HG02981 (cell line): ENCODE results near the gene IL1F10.

Experiments used
- ATAC-seq: cut with Tn5 transposase; IDR thresholded peaks from one replicate; pipeline ENCODE4 v1.9.1; 2021; ENCODE audit warnings: mild to moderate bottlenecking, moderate library complexity; ENCODE audit not compliant: unreplicated experiment

The IL1F10 gene

DNA sequence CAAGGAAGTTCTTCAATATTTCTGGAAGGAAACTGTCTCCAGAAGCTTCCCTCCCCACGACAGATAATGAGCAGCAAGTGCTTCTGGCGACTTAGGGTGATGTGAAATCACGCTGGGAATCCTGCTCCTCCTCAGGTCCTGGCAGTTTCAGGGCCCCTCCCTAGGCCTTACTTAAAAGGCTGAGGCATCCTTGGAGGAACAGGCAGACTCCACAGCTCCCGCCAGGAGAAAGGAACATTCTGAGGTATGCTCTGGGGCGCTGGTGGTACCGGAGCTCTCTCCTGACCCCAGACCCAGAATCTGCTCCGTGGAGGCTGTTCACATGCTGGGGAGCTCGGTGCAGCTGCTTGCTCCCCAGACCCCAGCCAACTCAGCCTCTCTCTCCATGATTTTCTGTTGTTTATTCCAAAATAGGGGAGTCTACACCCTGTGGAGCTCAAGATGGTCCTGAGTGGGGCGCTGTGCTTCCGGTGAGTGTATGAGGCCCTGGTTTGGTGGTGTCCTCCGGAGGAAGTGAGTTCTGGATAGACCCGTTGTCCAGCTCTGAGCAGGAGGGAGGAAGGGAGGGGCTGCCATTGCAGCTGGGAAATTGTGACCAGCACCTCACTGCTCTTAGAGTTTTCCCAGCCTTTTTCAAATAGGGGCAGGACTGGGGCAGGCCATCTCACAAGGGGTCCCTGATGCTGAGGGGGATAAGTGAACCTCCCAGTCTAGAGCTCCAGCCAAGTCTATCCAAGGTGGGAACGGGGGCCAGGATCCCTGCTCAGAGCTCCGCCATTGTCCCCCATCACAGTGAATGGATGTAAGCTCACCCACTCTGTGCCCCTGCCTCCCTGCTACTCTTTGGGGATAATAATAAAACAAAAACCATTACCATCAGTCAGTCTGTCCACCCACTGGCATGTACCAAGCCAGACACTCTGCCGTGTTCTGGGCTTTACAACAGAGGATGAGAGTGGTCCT lies 8.5 kb upstream of the IL1F10 start, which contains the start of gene IL36RN:
IL36RN (plus strand) TSS at position 201 of the 963 bp plus-strand sequence; CDS start at position 442, 241 bp downstream.
- ATAC-seq, result no peak

DNA sequence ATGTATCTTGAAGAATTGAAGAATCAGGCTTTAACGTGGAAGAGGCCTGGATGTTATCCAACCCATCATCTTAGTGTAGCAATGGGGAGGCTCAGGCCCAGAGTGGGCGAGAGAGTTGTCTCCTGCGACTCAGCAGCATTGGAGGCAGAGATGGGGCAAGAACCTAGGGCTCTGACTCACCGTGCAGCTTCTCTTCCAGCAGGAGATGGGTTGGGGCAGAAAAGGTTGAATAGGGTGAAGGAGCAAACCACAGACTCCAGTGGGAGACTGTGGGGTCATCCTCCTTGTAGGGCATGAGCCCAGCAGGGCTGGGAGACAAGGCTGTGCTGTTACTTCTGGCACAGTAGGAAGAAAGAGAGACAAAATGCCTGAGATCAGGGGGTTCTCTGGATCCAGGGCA lies 7.4 kb upstream of the IL1F10 start:
- no peak for ATAC-seq

GRCh38 chr2:113060796-113061195 lies 7.0 kb upstream of the IL1F10 start:
- ATAC-seq, result no peak

DNA sequence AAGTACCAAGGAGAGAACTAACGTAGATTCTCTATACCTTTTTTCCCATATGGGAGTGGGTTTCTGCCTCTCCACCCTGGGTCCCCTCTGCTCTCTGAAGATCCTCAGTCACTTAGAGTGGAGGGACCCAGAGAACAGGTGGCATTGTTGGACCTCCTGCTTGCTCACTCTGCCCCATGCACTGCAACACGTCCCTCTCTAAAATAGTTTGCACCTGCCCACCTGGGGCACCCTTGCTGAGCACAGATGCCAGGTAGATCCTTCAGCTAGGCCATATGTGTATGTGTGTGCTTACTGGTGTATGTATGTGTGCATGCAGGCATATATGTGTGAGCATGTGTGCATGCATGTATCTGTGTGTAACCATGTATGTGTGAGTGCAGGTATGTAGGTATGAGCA lies 6.5 kb upstream of the IL1F10 start:
- ATAC-seq, result no peak

GRCh38 chr2:113061896-113062770 lies 5.6 kb upstream of the IL1F10 start:
- no peak for ATAC-seq

DNA sequence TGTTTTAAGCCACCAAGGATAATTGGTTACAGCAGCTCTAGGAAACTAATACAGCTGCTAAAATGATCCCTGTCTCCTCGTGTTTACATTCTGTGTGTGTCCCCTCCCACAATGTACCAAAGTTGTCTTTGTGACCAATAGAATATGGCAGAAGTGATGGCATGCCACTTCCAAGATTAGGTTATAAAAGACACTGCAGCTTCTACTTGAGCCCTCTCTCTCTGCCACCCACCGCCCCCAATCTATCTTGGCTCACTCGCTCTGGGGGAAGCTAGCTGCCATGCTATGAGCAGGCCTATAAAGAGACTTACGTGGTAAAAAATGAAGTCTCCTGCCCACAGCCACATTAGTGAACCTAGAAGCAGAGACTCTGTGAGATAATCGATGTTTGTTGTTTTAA lies 3.5 kb upstream of the IL1F10 start:
- no peak for ATAC-seq

- no peak for ATAC-seq
Measured at GRCh38 chr2:113064898-113065297, 2.9 kb upstream of the IL1F10 start.

GRCh38 chr2:113068249-113068648 lies 479 bp downstream of the IL1F10 start:
- no peak for ATAC-seq

- ATAC-seq, result no peak
Measured at GRCh38 chr2:113068706-113069485, 1.1 kb downstream of the IL1F10 start.

- no peak for ATAC-seq
Measured at GRCh38 chr2:113069676-113070605, 2.2 kb downstream of the IL1F10 start.

- ATAC-seq, result no peak
Measured at GRCh38 chr2:113070606-113070975, 2.8 kb downstream of the IL1F10 start.

DNA sequence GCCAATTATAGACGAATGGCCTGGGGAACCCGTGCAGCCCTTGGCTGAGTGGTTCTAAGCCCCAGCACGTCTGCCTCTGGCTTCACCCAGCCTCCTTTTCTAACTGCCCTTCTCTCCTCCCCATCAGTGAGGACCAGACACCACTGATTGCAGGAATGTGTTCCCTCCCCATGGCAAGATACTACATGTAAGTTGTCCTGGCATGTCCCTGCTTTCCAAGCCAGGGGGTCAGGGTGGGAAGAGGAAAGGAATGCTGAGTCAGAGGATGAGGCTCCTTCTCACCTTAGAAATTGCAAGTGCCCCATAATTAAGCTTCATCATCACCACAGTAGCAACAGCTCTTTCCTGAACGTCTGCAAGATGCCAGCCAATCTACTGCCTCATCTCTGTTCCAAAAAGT lies 4.8 kb downstream of the IL1F10 start:
- no peak for ATAC-seq

DNA sequence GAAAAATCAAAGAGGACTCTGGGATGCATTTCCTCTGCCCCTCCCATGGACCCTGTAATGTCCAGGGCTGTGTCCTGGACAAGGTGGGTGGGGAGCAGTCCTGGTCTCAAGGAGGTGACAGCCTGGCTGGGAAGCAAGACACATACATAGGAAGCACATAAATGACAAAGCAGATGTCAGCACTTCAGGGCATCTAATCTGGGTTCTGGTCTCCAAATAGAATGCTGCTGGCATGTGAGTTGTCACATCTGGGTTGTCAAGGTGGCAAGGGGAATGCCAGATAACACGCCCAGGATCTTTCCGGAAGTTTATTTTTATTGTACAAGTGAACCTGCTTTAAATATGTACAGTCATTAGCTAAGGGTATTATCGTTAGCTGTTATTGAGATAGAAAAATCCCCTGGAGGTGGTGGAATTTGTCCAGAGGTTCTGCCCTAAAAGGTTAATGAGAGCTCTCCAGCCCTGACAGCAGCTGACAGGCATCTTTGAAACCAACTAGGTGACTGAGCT lies 5.6 kb downstream of the IL1F10 start:
- no peak for ATAC-seq

GRCh38 chr2:113075030-113075429 lies 7.3 kb downstream of the IL1F10 start:
- no peak for ATAC-seq

- no peak for ATAC-seq
Measured at GRCh38 chr2:113075600-113075999, 7.8 kb downstream of the IL1F10 start.

DNA sequence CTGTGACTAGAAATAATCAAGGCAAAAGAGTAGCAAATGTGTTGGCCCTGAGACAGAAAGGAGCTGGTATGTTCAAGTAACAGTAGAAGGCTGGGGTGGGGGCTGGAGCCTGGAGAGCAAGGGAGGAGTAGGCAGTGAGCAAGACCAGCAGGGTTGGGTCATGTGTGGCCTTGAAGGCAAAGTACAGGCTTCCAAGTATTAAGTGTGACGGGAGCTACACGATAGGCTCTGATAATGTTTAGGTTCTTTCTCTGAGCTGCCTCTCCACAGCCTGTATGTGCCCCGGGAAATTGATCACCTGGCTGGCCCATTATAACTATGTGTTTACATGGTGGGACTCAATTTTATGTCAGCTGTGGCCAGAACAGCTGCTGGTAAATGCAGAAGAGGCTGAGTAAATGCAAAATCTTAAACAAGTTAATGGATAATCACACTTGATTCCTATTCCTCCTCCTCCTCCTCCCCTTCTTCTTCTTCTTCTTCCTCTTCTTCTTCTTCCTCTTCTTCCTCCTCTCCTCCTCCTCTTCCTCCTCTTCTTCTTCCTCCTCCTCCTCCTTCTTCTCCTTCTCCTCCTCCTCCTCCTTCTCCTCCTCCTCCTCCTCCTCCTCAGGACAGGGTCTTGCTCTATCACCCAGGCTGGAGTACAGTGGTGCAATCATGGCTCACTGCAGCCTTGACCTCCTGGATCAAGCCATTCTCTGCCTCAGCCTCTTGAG lies 9.3 kb downstream of the IL1F10 start:
- ATAC-seq, result no peak

GRCh38 chr2:113077921-113078320 lies 10.2 kb downstream of the IL1F10 start:
- ATAC-seq, result no peak

DNA sequence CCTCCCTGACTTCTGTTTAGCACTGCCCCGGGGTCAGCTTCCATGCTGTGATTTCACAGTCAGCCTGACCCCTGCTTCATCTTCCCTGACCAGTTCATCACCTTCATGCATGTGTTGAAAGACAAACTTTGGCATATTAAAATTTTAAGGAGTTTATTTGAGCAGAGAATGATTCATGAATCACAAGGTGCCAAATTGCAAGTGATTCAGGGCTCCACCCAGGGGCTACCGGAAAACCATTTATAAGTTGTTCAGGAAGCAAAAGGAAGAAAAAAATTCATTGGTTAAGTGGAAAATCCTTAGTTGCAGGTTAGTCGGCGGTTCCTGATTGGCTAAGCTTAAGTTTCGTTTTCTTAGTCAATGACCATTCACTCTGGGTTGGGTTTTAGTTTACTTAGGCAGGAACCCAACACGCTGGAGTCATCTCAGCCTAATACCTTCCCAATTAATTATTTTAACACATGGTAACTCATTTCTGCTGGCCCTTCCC lies 10.6 kb downstream of the IL1F10 start:
- ATAC-seq, result no peak

DNA sequence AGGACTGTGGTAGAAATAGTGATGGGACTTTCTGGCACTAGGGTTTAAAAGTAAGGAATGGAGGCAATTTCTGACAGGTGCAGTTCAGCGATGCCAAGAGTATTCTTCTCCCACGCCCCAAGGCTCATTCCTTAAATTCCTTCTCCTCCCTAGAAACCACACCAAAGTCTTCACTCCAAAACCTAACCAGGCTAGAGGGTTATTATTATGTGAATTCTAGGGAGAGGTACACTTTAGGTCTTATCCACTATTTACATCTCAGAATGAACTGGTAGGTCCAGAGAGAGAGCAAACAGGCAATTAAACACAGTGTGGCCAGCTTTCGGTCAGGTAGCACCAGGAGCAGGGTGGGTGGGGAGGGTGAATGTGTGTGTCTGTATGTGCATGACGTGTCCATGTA lies 11.4 kb downstream of the IL1F10 start:
- no peak for ATAC-seq
